ENCODE measurements around the gene FBXL7.

GRCh38 chr5:15727375-15727774 lies 227.4 kb downstream of the FBXL7 start:
- TF ChIP-seq ZFX (IDR thresholded peaks at IDR 0.05) (no peak), CTCF (conservative IDR thresholded peaks at IDR 0.05) (no peak)

All from C4-2B (cell line).